ENCODE measurements around the gene KRTAP10-12.
"Not testable (repeated sequence)": the region's sequence is repeated elsewhere in the genome, so short reads cannot be mapped to it uniquely, and the experiment has no call there.

GRCh38 chr21:44697172-44697810, at the start of gene KRTAP10-12:
- TF ChIP-seq EZH2phosphoT487 (IDR thresholded peaks at IDR 0.05; ENCODE audit: borderline replicate concordance); SIN3A (IDR thresholded peaks at IDR 0.05; ENCODE audit: low read depth); JUND (IDR thresholded peaks at IDR 0.05); FOSL1 (IDR thresholded peaks at IDR 0.05; ENCODE audit: low read depth); CTCF (IDR thresholded peaks at IDR 0.05 in 2 of 3, conservative IDR thresholded peaks at IDR 0.05 in 1 of 3; ENCODE audit: borderline replicate concordance in 1 of 3, insufficient read depth in 1 of 3, low read depth in 2 of 3, low read length in 2 of 3); POLR2AphosphoS5 (IDR thresholded peaks at IDR 0.05; ENCODE audit: low read depth, low read length); EZH2 (IDR thresholded peaks at IDR 0.05); ZFX (IDR thresholded peaks at IDR 0.05); POLR2A (IDR thresholded peaks at IDR 0.05; ENCODE audit: borderline replicate concordance, extremely low read depth, insufficient read depth, insufficient read length); EGR1 (IDR thresholded peaks at IDR 0.05; ENCODE audit: low read depth); ZBTB33 (IDR thresholded peaks at IDR 0.05; ENCODE audit: extremely low read depth, insufficient replicate concordance, low read length); REST (IDR thresholded peaks at IDR 0.05; ENCODE audit: low read depth): not testable (repeated sequence)
